ENCODE results near the gene DIPK1C. TPM values are rescaled to one million over a fixed set of nuclear protein-coding genes. Genes with fewer than 3 reads are reported as not detected.

Gene DIPK1C
- total and polyA plus RNA-seq, 2 of the 4 experiments (the other 2 are of a cell fraction): not detected

- no peak overlapping the region for H3K9ac ChIP-seq (ENCODE audit: low read depth, low read length)
- no peak overlapping the region for H3K14ac ChIP-seq (replicated peaks; ENCODE audit: low read depth, low read length)
- POLR2A ChIA-PET (ENCODE audit: unreplicated experiment): interaction anchor here (0.7 kb wide), 1 partner anchor 813 kb away, joined by 4 read pairs; no protein-coding TSS in a partner anchor
- BruUV-seq (replicated peaks): no TSS peak
- H2AK5ac ChIP-seq (ENCODE audit: low read depth, low read length): no peak overlapping the region
- DNase-seq (no peak), ATAC-seq (ENCODE audit: low read depth) (no peak)
- no peak overlapping the region for H2BK15ac ChIP-seq (ENCODE audit: low read depth, low read length)
- H2BK5ac ChIP-seq (ENCODE audit: low read depth, low read length, poor library complexity, severe bottlenecking): no peak overlapping the region
- dilution Hi-C loops (cut with HindIII; ENCODE audit: low sequenced_read_pairs, unreplicated experiment) (no loop called here), in situ Hi-C loops (cut with MboI; ENCODE audit: low sequenced_read_pairs) (no loop called here), intact Hi-C loops (cut with micrococcal nuclease) (no loop called here)
- H3K9me1 ChIP-seq (ENCODE audit: insufficient read depth, low read length): no peaks in the 10 kb centered on the region
- H2AK9ac ChIP-seq (replicated peaks; ENCODE audit: low read depth, low read length, poor library complexity): no peak overlapping the region
- H3K18ac ChIP-seq (ENCODE audit: low read depth, low read length): no peak overlapping the region
- H3K4me3 ChIP-seq (ENCODE audit: insufficient read depth, low read depth, low read length): no peak overlapping the region
- H3K79me1 ChIP-seq (ENCODE audit: low read depth in 1 of 2, low read length in 2 of 2): no peaks in the 10 kb centered on the region
- H2BK20ac ChIP-seq (ENCODE audit: low read depth, low read length): no peak overlapping the region
- no peak overlapping the region for H2BK120ac ChIP-seq (ENCODE audit: low read depth, low read length)
- no peak overlapping the region for H4K8ac ChIP-seq (ENCODE audit: low read depth in 2 of 2, low read length in 2 of 2)
- TF ChIP-seq BHLHE40 (IDR thresholded peaks at IDR 0.05; ENCODE audit: low read depth, low read length) (no peak), MXI1 (IDR thresholded peaks at IDR 0.05; ENCODE audit: borderline replicate concordance, low read depth, low read length) (no peak), CHD1 (IDR thresholded peaks at IDR 0.05; ENCODE audit: low read depth, low read length) (no peak), FOS (IDR thresholded peaks at IDR 0.05; ENCODE audit: low read depth, low read length) (no peak), MAZ (IDR thresholded peaks at IDR 0.05; ENCODE audit: borderline replicate concordance, low read depth, low read length) (no peak), USF2 (IDR thresholded peaks at IDR 0.05; ENCODE audit: low read depth, low read length) (no peak), RCOR1 (IDR thresholded peaks at IDR 0.05; ENCODE audit: insufficient replicate concordance, low read length) (no peak), NFE2L2 (IDR thresholded peaks at IDR 0.05; ENCODE audit: low read depth, low read length) (no peak), SMC3 (IDR thresholded peaks at IDR 0.05; ENCODE audit: low read depth, low read length) (no peak)
- H3K4me1 ChIP-seq (ENCODE audit: control insufficient read depth, insufficient read depth, low read length): no peaks in the 10 kb centered on the region
- CTCF ChIA-PET: no interaction called here
- H3K4ac ChIP-seq (ENCODE audit: low read depth, low read length): no peak overlapping the region
- no peak overlapping the region for H3K56ac ChIP-seq (ENCODE audit: extremely low read depth, insufficient read depth, low read length)
- H3K36me3 ChIP-seq (ENCODE audit: control insufficient read depth, insufficient read depth, low read length): no peaks in the 10 kb centered on the region
- no peaks in the 10 kb centered on the region for H3K9me3 ChIP-seq (ENCODE audit: control insufficient read depth, insufficient read depth, low read length)
- no peak overlapping the region for H2AFZ ChIP-seq (replicated peaks; ENCODE audit: low read length, poor library complexity)
- H3K27me3 ChIP-seq (ENCODE audit: control insufficient read depth, insufficient read depth, low read length): peaks cover 24% of the 10 kb centered on the region
- no peaks in the 10 kb centered on the region for H4K20me1 ChIP-seq (ENCODE audit: insufficient read depth, low read length)
- no peak overlapping the region for H4K5ac ChIP-seq (ENCODE audit: low read depth, low read length)
- H3K27ac ChIP-seq (ENCODE audit: insufficient read depth, low read length): no peak overlapping the region
- H3K4me2 ChIP-seq (ENCODE audit: low read depth, low read length): no peak overlapping the region
- H3K23ac ChIP-seq (ENCODE audit: low read depth, low read length): no peak overlapping the region
- WGBS, 2 experiments (ENCODE audit: extremely low coverage in 2 of 2, insufficient read length in 1 of 2): 20% methylated on average over 1 of the region's 2 CpGs; no CpG with 5 or more reads in 1 of the 2 experiments
- no peak overlapping the region for H4K91ac ChIP-seq (ENCODE audit: insufficient read depth, low read depth, low read length)
Measured at GRCh38 chr18:74407888-74408287, 49.2 kb downstream of the DIPK1C start.

All from IMR-90 (cell line).